Caco-2 (cell line): Measurements from ENCODE around the gene SKAP1. TPM values are rescaled to one million over a fixed set of nuclear protein-coding genes. Genes with fewer than 3 reads are reported as not detected.

ENCODE experiments used
- BruUV-seq: library from RNA; stranded (reverse); fragments of 400-500 nt; replicated peaks from 2 replicates; lab custom pipeline; 2021; lab: Mats Ljungman, UMichigan
- CTCF ChIA-PET: fragments of 300-600 bp; sonication (Branson Sonifier 250); formaldehyde crosslinking; loops from one replicate; lab custom pipeline; 2022; ENCODE audit warnings: antibody characterized with exemption; lab: Charles Lee
- POLR2A ChIA-PET: fragments of 300-600 bp; sonication (Branson Sonifier 250); formaldehyde crosslinking; loops from one replicate; lab custom pipeline; 2022; ENCODE audit warnings: antibody characterized with exemption; lab: Charles Lee
- DNase-seq, 2 experiments: peaks; one replicate each; pipeline versions ENCODE4 v3.0.0 to v3.0.0-alpha.2; 2020 to 2022
- H3K27me3 ChIP-seq: replicated peaks from 2 replicates; pipeline ENCODE4 v1.6.0; 2011; ENCODE audit warnings: low read length; ENCODE audit not compliant: control insufficient read depth, insufficient read depth
- H3K36me3 ChIP-seq: 2 replicates; pipeline ENCODE4 v1.5.1; 2011; ENCODE audit warnings: low read length; ENCODE audit not compliant: control insufficient read depth, insufficient read depth
- H3K4me1 ChIP-seq: fragments of 250-450 bp; sonication (Bioruptor Pico); 2 replicates; pipeline ENCODE4 v1.5.1; 2020; ENCODE audit warnings: mild to moderate bottlenecking
- H3K4me3 ChIP-seq: 2 replicates; pipeline ENCODE4 v1.5.1; 2011; ENCODE audit warnings: low read depth, mild to moderate bottlenecking, control low read depth, low read length
- H3K9me3 ChIP-seq: fragments of 250-450 bp; sonication (Bioruptor Pico); 2 replicates; pipeline ENCODE4 v1.5.1; 2020; ENCODE audit warnings: mild to moderate bottlenecking, moderate library complexity
- H3K27ac Mint-ChIP-seq: one replicate; pipeline ENCODE4 v1.8.0; 2022; ENCODE audit warnings: mixed read lengths; ENCODE audit not compliant: unreplicated experiment
- H3K27me3 Mint-ChIP-seq: one replicate; pipeline ENCODE4 v1.8.0; 2022; ENCODE audit warnings: mixed read lengths; ENCODE audit not compliant: insufficient read depth, unreplicated experiment
- H3K36me3 Mint-ChIP-seq: one replicate; pipeline ENCODE4 v1.8.0; 2022; ENCODE audit warnings: mild to moderate bottlenecking, mixed read lengths; ENCODE audit not compliant: insufficient read depth, unreplicated experiment
- H3K4me1 Mint-ChIP-seq: one replicate; pipeline ENCODE4 v1.8.0; 2022; ENCODE audit warnings: low read depth, mixed read lengths; ENCODE audit not compliant: unreplicated experiment
- H3K4me3 Mint-ChIP-seq: one replicate; pipeline ENCODE4 v1.8.0; 2022; ENCODE audit warnings: mild to moderate bottlenecking, moderate library complexity, mixed read lengths; ENCODE audit not compliant: unreplicated experiment
- H3K9me3 Mint-ChIP-seq: one replicate; pipeline ENCODE4 v1.8.0; 2022; ENCODE audit warnings: mixed read lengths; ENCODE audit not compliant: unreplicated experiment
- intact Hi-C: fragments of 100-400 bp; cut with micrococcal nuclease; formaldehyde crosslinking; loops from one replicate; pipeline ENCODE4 v1.10.0; 2022; ENCODE audit not compliant: unreplicated experiment
- total RNA-seq: library from RNA; stranded (reverse); gene quantifications from 2 replicates; pipeline ENCODE4 v1.2.3, GENCODE V29; 2022
- TF ChIP-seq, protein P1 (sequence below), 2 experiments: fragments of 200-600 bp in 1 of 2; IDR thresholded peaks; 1 replicate in 1 of 2; 2 replicates in 1 of 2; pipeline versions ENCODE4 v1.5.1 to v1.8.0; 2011 to 2022; ENCODE audit warnings: antibody characterized with exemption in 1 of 2, control low read depth in 1 of 2, inconsistent platforms in 1 of 2, low read depth in 1 of 2, low read length in 1 of 2, mild to moderate bottlenecking in 1 of 2, moderate library complexity in 1 of 2; ENCODE audit not compliant: insufficient read depth in 1 of 2, severe bottlenecking in 1 of 2, unreplicated experiment in 1 of 2

The SKAP1 gene
- total RNA-seq, 1 experiment from 2014 or later, result 0.70 TPM

DNA sequence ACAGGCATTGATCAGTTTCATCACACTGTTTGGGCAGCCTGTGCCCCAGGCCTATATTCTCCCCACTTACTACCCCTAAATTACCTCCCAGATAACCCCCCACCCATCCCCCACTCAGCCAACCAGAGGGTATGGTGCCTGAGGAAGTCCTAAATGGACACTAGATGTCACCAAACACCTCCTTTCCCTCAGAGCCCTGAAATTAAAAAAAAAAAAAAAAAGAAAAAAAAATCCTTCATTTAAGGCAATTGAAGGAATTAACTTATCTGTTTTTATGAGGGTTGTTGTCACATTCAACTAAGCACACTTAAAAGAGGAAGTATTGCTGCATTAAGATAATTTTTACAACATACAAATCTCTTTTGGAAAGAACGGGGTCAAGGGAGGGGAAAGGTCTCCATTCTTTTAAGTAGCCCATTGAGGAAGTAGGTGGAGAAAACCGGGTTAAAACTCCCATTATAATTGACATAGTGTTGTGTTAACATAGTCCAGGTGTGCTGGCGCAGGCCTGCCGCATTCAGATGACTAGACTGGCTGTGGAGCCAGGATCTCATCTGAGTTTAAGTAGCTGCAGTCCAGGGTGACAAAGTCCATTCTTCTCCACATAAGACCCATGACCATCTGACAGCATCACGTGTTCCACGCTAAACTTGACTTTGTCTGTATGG, 276.2 kb downstream of the SKAP1 start:
- TF ChIP-seq, protein P1, sequence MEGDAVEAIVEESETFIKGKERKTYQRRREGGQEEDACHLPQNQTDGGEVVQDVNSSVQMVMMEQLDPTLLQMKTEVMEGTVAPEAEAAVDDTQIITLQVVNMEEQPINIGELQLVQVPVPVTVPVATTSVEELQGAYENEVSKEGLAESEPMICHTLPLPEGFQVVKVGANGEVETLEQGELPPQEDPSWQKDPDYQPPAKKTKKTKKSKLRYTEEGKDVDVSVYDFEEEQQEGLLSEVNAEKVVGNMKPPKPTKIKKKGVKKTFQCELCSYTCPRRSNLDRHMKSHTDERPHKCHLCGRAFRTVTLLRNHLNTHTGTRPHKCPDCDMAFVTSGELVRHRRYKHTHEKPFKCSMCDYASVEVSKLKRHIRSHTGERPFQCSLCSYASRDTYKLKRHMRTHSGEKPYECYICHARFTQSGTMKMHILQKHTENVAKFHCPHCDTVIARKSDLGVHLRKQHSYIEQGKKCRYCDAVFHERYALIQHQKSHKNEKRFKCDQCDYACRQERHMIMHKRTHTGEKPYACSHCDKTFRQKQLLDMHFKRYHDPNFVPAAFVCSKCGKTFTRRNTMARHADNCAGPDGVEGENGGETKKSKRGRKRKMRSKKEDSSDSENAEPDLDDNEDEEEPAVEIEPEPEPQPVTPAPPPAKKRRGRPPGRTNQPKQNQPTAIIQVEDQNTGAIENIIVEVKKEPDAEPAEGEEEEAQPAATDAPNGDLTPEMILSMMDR (IDR thresholded peaks at IDR 0.05; ENCODE audit: insufficient read depth in 1 of 2, low read depth in 1 of 2, low read length in 1 of 2, severe bottlenecking in 1 of 2, unreplicated experiment in 1 of 2), result peak; percentile 88 to 93
- H3K4me1 Mint-ChIP-seq, result peaks cover 14% of the 10 kb centered on the region
- peaks cover 10% of the 10 kb centered on the region for H3K4me1 ChIP-seq
- peak; percentile 80 to 88 for DNase-seq
- no peaks in the 10 kb centered on the region for H3K9me3 ChIP-seq
- intact Hi-C loops, result loop anchor here (1.0 to 10.0 kb wide), 6 partner anchors 27 to 459 kb away; no protein-coding TSS in a partner anchor
- BruUV-seq, result no TSS peak
- POLR2A ChIA-PET, result interaction anchor here (0.6 to 0.8 kb wide), 2 partner anchors 90 to 105 kb away, joined by 3 read pairs; partner anchors contain the start of gene NFE2L1
- H3K27me3 Mint-ChIP-seq, result peaks cover 15% of the 10 kb centered on the region
- CTCF ChIA-PET, result interaction anchor here (0.5 to 2.0 kb wide), 21 partner anchors 9 to 471 kb away, joined by 3 to 10 read pairs (median 3); partner anchors contain the start of gene CBX1
- no peaks in the 10 kb centered on the region for H3K9me3 Mint-ChIP-seq
- no peak overlapping the region for H3K4me3 ChIP-seq
- no peaks in the 10 kb centered on the region for H3K36me3 Mint-ChIP-seq
- peak overlapping the region; percentile 28 for H3K4me3 Mint-ChIP-seq
- no peak overlapping the region for H3K27ac Mint-ChIP-seq
- H3K27me3 ChIP-seq, result peaks cover 2% of the 10 kb centered on the region; the same call in 1 of the 2 replicates
- no peaks in the 10 kb centered on the region for H3K36me3 ChIP-seq

- intact Hi-C loops, result loop anchor here (2.0 to 10.0 kb wide), 3 partner anchors 29 to 461 kb away; no protein-coding TSS in a partner anchor
- BruUV-seq, result no TSS peak
- Histone ChIP-seq H3K4me3 (no peak overlapping the region), H3K27me3 (peaks cover 2% of the 10 kb centered on the region; the same call in 1 of the 2 replicates), H3K9me3 (no peaks in the 10 kb centered on the region), H3K36me3 (no peaks in the 10 kb centered on the region), H3K4me1 (peaks cover 10% of the 10 kb centered on the region)
- TF ChIP-seq, protein P1 (IDR thresholded peaks at IDR 0.05; ENCODE audit: insufficient read depth in 1 of 2, low read depth in 1 of 2, low read length in 1 of 2, severe bottlenecking in 1 of 2, unreplicated experiment in 1 of 2), result no peak
- Mint-ChIP-seq H3K4me1 (peaks cover 13% of the 10 kb centered on the region), H3K27ac (no peak overlapping the region), H3K36me3 (no peaks in the 10 kb centered on the region), H3K27me3 (peaks cover 25% of the 10 kb centered on the region), H3K4me3 (no peak overlapping the region), H3K9me3 (no peaks in the 10 kb centered on the region)
- CTCF ChIA-PET, result interaction anchor here (0.6 to 1.5 kb wide), 2 partner anchors 72 to 132 kb away, joined by 3 to 4 read pairs; no protein-coding TSS in a partner anchor
- no peak for DNase-seq
- POLR2A ChIA-PET, result no interaction called here
Observed at GRCh38 chr17:48152289-48152688, 277.7 kb downstream of the SKAP1 start.

DNA sequence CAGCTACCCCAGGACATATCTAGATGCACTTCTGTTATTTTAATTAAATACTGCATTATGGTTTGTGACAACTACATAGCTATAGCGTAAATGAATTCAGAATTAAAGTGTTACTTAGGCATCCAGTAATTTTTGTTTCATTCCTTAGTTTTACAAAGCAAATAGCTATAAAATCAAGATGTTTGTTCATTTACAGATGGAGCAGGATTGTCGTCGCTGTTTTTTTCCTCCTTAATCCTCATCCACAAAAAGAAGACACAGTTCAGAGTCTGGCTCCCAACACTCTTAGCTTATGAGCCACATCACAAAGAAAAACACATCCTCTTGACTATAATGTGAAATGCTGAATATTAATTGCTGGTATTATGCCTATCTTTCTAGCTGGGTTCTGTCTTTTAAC, 278.8 kb downstream of the SKAP1 start:
- POLR2A ChIA-PET, result no interaction called here
- no peak overlapping the region for H3K27ac Mint-ChIP-seq
- Histone ChIP-seq H3K4me1 (peaks cover 10% of the 10 kb centered on the region), H3K4me3 (no peak overlapping the region), H3K27me3 (peaks cover 2% of the 10 kb centered on the region; the same call in 1 of the 2 replicates), H3K36me3 (no peaks in the 10 kb centered on the region), H3K9me3 (no peaks in the 10 kb centered on the region)
- H3K27me3 Mint-ChIP-seq, result peaks cover 26% of the 10 kb centered on the region
- no TSS peak for BruUV-seq
- no peak overlapping the region for H3K4me3 Mint-ChIP-seq
- H3K9me3 Mint-ChIP-seq, result no peaks in the 10 kb centered on the region
- CTCF ChIA-PET, result interaction anchor here (0.6 to 1.5 kb wide), 5 partner anchors 18 to 180 kb away, joined by 3 to 4 read pairs (median 3); partner anchors contain the start of gene CDK5RAP3
- H3K36me3 Mint-ChIP-seq, result no peaks in the 10 kb centered on the region
- intact Hi-C loops, result loop anchor here (10.0 kb wide), 1 partner anchor 184 kb away; no protein-coding TSS in a partner anchor
- no peak for DNase-seq
- peaks cover 13% of the 10 kb centered on the region for H3K4me1 Mint-ChIP-seq
- TF ChIP-seq, protein P1 (IDR thresholded peaks at IDR 0.05; ENCODE audit: insufficient read depth in 1 of 2, low read depth in 1 of 2, low read length in 1 of 2, severe bottlenecking in 1 of 2, unreplicated experiment in 1 of 2), result no peak
